HCT116 (cell line): ENCODE results near the gene SLC24A3. TPM values are rescaled to one million over a fixed set of nuclear protein-coding genes. Genes with fewer than 3 reads are reported as not detected.

Experiments
- ATAC-seq: fragments of 200-7000 bp; cut with Tn5 transposase; 2 replicates; pipeline ENCODE4 v1.9.1; 2020; ENCODE audit warnings: mild to moderate bottlenecking, moderate library complexity
- BruUV-seq: library from RNA; stranded (reverse); fragments of 400-500 nt; replicated peaks from 2 replicates; lab custom pipeline; 2021; lab: Mats Ljungman, UMichigan
- CTCF ChIA-PET: fragments of 300-600 bp; sonication (Branson Sonifier 250); formaldehyde crosslinking; loops from one replicate; lab custom pipeline; 2021; ENCODE audit warnings: antibody characterized with exemption; lab: Charles Lee
- POLR2A ChIA-PET: fragments of 300-600, 350-600 bp; sonication (Branson Sonifier 250); formaldehyde crosslinking; loops from one replicate; lab custom pipeline; 2021; ENCODE audit warnings: antibody characterized with exemption; lab: Charles Lee
- RAD21 ChIA-PET, 2 experiments: fragments of 300-600 bp; sonication (Branson Sonifier 250); formaldehyde crosslinking; loops; one replicate each; lab custom pipeline; 2023; ENCODE audit warnings: low total read pairs in 2 of 2; ENCODE audit not compliant: uncharacterized antibody in 2 of 2, unreplicated experiment in 2 of 2, low non-redundant PET in 1 of 2; lab: Charles Lee
- DNase-seq: peaks from one replicate; pipeline ENCODE4 v3.0.0-alpha.2; 2010; ENCODE audit warnings: low read depth, low spot score
- H2AFZ ChIP-seq: fragments of 200-600 bp; shearing (Covaris generic), sonication (generic); 2 replicates; pipeline ENCODE4 v1.6.1; 2017; ENCODE audit warnings: low read depth, mixed run types, mixed read lengths, antibody characterized with exemption, low read length; ENCODE audit not compliant: poor library complexity, severe bottlenecking
- H3K27ac ChIP-seq: 2 replicates; pipeline ENCODE4 v1.5.1; 2012; ENCODE audit warnings: low read depth, low read length
- H3K27me3 ChIP-seq: fragments of 200-600 bp; sonication (generic); 2 replicates; pipeline ENCODE4 v1.6.1; 2016; ENCODE audit warnings: mixed run types, low read length, mixed read lengths; ENCODE audit not compliant: insufficient read depth
- H3K36me3 ChIP-seq, 2 experiments: fragments of 200-500 bp in 1 of 2; fragments of 200-600 bp in 1 of 2; sonication (Bioruptor generic) in 1 of 2; sonication (generic) in 1 of 2; 2 replicates each; pipeline versions ENCODE4 v1.5.1 to v1.6.1; 2014 to 2016; ENCODE audit warnings: low read length in 2 of 2, inconsistent platforms in 1 of 2, mixed read lengths in 1 of 2, mixed run types in 1 of 2; ENCODE audit not compliant: insufficient read depth in 2 of 2, control insufficient read depth in 1 of 2
- H3K4me1 ChIP-seq, 2 experiments: fragments of 200-600 bp in 1 of 2; sonication (generic) in 1 of 2; 2 replicates each; pipeline versions ENCODE4 v1.5.1 to v1.6.1; 2012 to 2017; ENCODE audit warnings: low read length in 2 of 2, inconsistent platforms in 1 of 2, mild to moderate bottlenecking in 1 of 2, mixed read lengths in 1 of 2, mixed run types in 1 of 2, moderate library complexity in 1 of 2; ENCODE audit not compliant: insufficient read depth in 2 of 2, control insufficient read depth in 1 of 2
- H3K4me2 ChIP-seq: fragments of 200-600 bp; sonication (generic); 2 replicates; pipeline ENCODE4 v1.6.1; 2017; ENCODE audit warnings: mixed run types, low read length, mixed read lengths
- H3K4me3 ChIP-seq, 2 experiments: fragments of 200-600 bp in 1 of 2; sonication (generic) in 1 of 2; replicated peaks in 1 of 2; 2 replicates each; pipeline ENCODE4 v1.5.1; 2011 to 2016; ENCODE audit warnings: low read length in 2 of 2, control low read depth in 1 of 2, low read depth in 1 of 2, mild to moderate bottlenecking in 1 of 2, mixed read lengths in 1 of 2, mixed run types in 1 of 2
- H3K79me2 ChIP-seq: fragments of 200-600 bp; sonication (generic); 2 replicates; pipeline ENCODE4 v1.6.1; 2017; ENCODE audit warnings: mild to moderate bottlenecking, mixed run types, low read length, moderate library complexity, mixed read lengths; ENCODE audit not compliant: insufficient read depth
- H3K9ac ChIP-seq: fragments of 200-600 bp; sonication (generic); 2 replicates; pipeline ENCODE4 v1.6.1; 2016; ENCODE audit warnings: low read length, mixed read lengths
- H3K9me2 ChIP-seq: fragments of 200-600 bp; sonication (generic), shearing (Covaris generic); 2 replicates; pipeline ENCODE4 v1.6.1; 2017; ENCODE audit warnings: mixed run types, mild to moderate bottlenecking, moderate library complexity; ENCODE audit not compliant: insufficient read depth
- H3K9me3 ChIP-seq, 2 experiments: fragments of 200-500 bp in 1 of 2; fragments of 200-600 bp in 1 of 2; sonication (Bioruptor generic) in 1 of 2; sonication (generic) in 1 of 2; 2 replicates each; pipeline ENCODE4 v1.6.1; 2014 to 2017; ENCODE audit warnings: low read length in 2 of 2, mixed read lengths in 2 of 2, inconsistent platforms in 1 of 2, low read depth in 1 of 2, mild to moderate bottlenecking in 1 of 2, mixed run types in 1 of 2, moderate library complexity in 1 of 2; ENCODE audit not compliant: control insufficient read depth in 1 of 2, insufficient read depth in 1 of 2
- H4K20me1 ChIP-seq: fragments of 200-600 bp; sonication (generic), shearing (Covaris generic); 2 replicates; pipeline ENCODE4 v1.6.1; 2017; ENCODE audit warnings: mixed run types, mild to moderate bottlenecking, moderate library complexity; ENCODE audit not compliant: insufficient read depth
- ATF3 ChIP-seq: IDR thresholded peaks from 2 replicates; pipeline ENCODE4 v1.6.1; 2012
- ELF1 ChIP-seq: IDR thresholded peaks from 2 replicates; pipeline ENCODE4 v1.6.1; 2012; ENCODE audit warnings: low read depth, borderline replicate concordance
- EZH2 ChIP-seq: fragments of 200-600 bp; sonication (generic); IDR thresholded peaks from 2 replicates; pipeline ENCODE4 v1.6.1; 2017; ENCODE audit warnings: antibody characterized with exemption, mixed run types
- EZH2phosphoT487 ChIP-seq: fragments of 200-600 bp; IDR thresholded peaks from 2 replicates; pipeline ENCODE4 v1.6.1; 2018; ENCODE audit warnings: antibody characterized with exemption, borderline replicate concordance
- RAD21 ChIP-seq: IDR thresholded peaks from 2 replicates; pipeline ENCODE4 v1.6.1; 2012; ENCODE audit warnings: low read depth, mild to moderate bottlenecking
- SP1 ChIP-seq: IDR thresholded peaks from 2 replicates; pipeline ENCODE4 v1.6.1; 2012; ENCODE audit warnings: low read depth
- ZBTB33 ChIP-seq: IDR thresholded peaks from 2 replicates; pipeline ENCODE4 v1.6.1; 2011; ENCODE audit warnings: mild to moderate bottlenecking, low read length, moderate library complexity; ENCODE audit not compliant: insufficient replicate concordance; ENCODE audit errors: extremely low read depth
- ZFX ChIP-seq: fragments of 450-650 bp; IDR thresholded peaks from 2 replicates; pipeline ENCODE4 v1.6.1; 2017
- ZNF274 ChIP-seq: fragments of 200-500 bp; sonication (Bioruptor generic); IDR thresholded peaks from 2 replicates; pipeline ENCODE4 v1.6.1; 2014; ENCODE audit warnings: mild to moderate bottlenecking, low read depth, low read length, inconsistent platforms
- intact Hi-C: fragments of 100-400 bp; cut with micrococcal nuclease; formaldehyde crosslinking; loops from 2 replicates; pipeline ENCODE4 v1.10.0; 2022
- total RNA-seq: library from RNA; stranded (reverse); gene quantifications from one replicate; pipeline ENCODE4 v1.2.1, GENCODE V29; 2021; ENCODE audit not compliant: unreplicated experiment
- TF ChIP-seq, protein P1 (sequence below): IDR thresholded peaks from 2 replicates; pipeline ENCODE4 v1.6.1; 2012

SLC24A3 gene
- total RNA-seq, 1 experiment from 2014 or later: not detected

GRCh38 chr20:19676202-19676601, 463.8 kb downstream of the SLC24A3 start:
- no peak overlapping the region for H3K4me2 ChIP-seq
- H2AFZ ChIP-seq: no peak overlapping the region
- intact Hi-C loops: no loop called here
- no peaks in the 10 kb centered on the region for H4K20me1 ChIP-seq
- H3K9ac ChIP-seq: no peak overlapping the region
- CTCF ChIA-PET: no interaction called here
- no TSS peak for BruUV-seq
- no peaks in the 10 kb centered on the region for H3K4me1 ChIP-seq
- peaks cover 14% of the 10 kb centered on the region; the same call in 1 of the 2 replicates for H3K27me3 ChIP-seq
- no peaks in the 10 kb centered on the region for H3K36me3 ChIP-seq
- H3K9me2 ChIP-seq: no peaks in the 10 kb centered on the region
- H3K79me2 ChIP-seq: no peaks in the 10 kb centered on the region
- TF ChIP-seq EZH2phosphoT487 (no peak), SP1 (no peak), ZBTB33 (no peak), ELF1 (no peak), EZH2 (no peak), ZFX (no peak), ATF3 (no peak), RAD21 (no peak), ZNF274 (no peak)
- TF ChIP-seq, protein P1, sequence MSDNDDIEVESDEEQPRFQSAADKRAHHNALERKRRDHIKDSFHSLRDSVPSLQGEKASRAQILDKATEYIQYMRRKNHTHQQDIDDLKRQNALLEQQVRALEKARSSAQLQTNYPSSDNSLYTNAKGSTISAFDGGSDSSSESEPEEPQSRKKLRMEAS: no peak
- TF ChIP-seq, all 23 proteins: peak for 0
- RAD21 ChIA-PET: no interaction called here
- Histone ChIP-seq H3K4me3 (no peak overlapping the region), H3K27ac (no peak overlapping the region), H3K9me3 (no peaks in the 10 kb centered on the region)
- POLR2A ChIA-PET: no interaction called here
- ATAC-seq: no peak
- DNase-seq: no peak
